ENCODE results near the gene TXNRD2.

The TXNRD2 gene

GRCh38 chr22:19919701-19920363 is 21.8 kb downstream of the TXNRD2 start:
- no peak overlapping the region for H3K27ac ChIP-seq (ENCODE audit: low read length)
- no peak for TF ChIP-seq EZH2phosphoT487 (IDR thresholded peaks at IDR 0.05; ENCODE audit: low read depth)
- TF ChIP-seq, protein P1, sequence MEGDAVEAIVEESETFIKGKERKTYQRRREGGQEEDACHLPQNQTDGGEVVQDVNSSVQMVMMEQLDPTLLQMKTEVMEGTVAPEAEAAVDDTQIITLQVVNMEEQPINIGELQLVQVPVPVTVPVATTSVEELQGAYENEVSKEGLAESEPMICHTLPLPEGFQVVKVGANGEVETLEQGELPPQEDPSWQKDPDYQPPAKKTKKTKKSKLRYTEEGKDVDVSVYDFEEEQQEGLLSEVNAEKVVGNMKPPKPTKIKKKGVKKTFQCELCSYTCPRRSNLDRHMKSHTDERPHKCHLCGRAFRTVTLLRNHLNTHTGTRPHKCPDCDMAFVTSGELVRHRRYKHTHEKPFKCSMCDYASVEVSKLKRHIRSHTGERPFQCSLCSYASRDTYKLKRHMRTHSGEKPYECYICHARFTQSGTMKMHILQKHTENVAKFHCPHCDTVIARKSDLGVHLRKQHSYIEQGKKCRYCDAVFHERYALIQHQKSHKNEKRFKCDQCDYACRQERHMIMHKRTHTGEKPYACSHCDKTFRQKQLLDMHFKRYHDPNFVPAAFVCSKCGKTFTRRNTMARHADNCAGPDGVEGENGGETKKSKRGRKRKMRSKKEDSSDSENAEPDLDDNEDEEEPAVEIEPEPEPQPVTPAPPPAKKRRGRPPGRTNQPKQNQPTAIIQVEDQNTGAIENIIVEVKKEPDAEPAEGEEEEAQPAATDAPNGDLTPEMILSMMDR (IDR thresholded peaks at IDR 0.05; ENCODE audit: low read depth, low read length): no peak
- no peak overlapping the region for H3K9ac ChIP-seq (ENCODE audit: low read length)
- H3K4me2 ChIP-seq (ENCODE audit: low read length): no peak overlapping the region
- no peaks in the 10 kb centered on the region for H3K27me3 ChIP-seq (ENCODE audit: low read depth, low read length)
- H3K4me3 ChIP-seq (ENCODE audit: low read length): no peak overlapping the region
- H2AFZ ChIP-seq (ENCODE audit: low read depth, low read length): no peak overlapping the region
- H3K9me3 ChIP-seq (ENCODE audit: insufficient read depth, low read length): no peaks in the 10 kb centered on the region
- H4K20me1 ChIP-seq (ENCODE audit: insufficient read depth, low read length): no peaks in the 10 kb centered on the region; the same call in 1 of the 2 replicates
- no peaks in the 10 kb centered on the region for H3K4me1 ChIP-seq (ENCODE audit: low read length)
- peaks cover 13% of the 10 kb centered on the region for H3K36me3 ChIP-seq (replicated peaks; ENCODE audit: low read depth, low read length)
- no peaks in the 10 kb centered on the region for H3K79me2 ChIP-seq (ENCODE audit: low read length)

GRCh38 chr22:19918332-19919106 is 23.1 kb downstream of the TXNRD2 start:
- Histone ChIP-seq H3K4me3 (ENCODE audit: low read length) (no peak overlapping the region), H4K20me1 (ENCODE audit: insufficient read depth, low read length) (no peaks in the 10 kb centered on the region; the same call in 1 of the 2 replicates), H3K27ac (ENCODE audit: low read length) (no peak overlapping the region), H3K9me3 (ENCODE audit: insufficient read depth, low read length) (no peaks in the 10 kb centered on the region), H2AFZ (ENCODE audit: low read depth, low read length) (no peak overlapping the region), H3K9ac (ENCODE audit: low read length) (no peak overlapping the region), H3K36me3 (replicated peaks; ENCODE audit: low read depth, low read length) (peaks cover 25% of the 10 kb centered on the region), H3K4me2 (ENCODE audit: low read length) (no peak overlapping the region), H3K79me2 (ENCODE audit: low read length) (no peaks in the 10 kb centered on the region), H3K27me3 (ENCODE audit: low read depth, low read length) (no peaks in the 10 kb centered on the region), H3K4me1 (ENCODE audit: low read length) (no peaks in the 10 kb centered on the region)
- no peak for TF ChIP-seq EZH2phosphoT487 (IDR thresholded peaks at IDR 0.05; ENCODE audit: low read depth)
- TF ChIP-seq, protein P1 (IDR thresholded peaks at IDR 0.05; ENCODE audit: low read depth, low read length): no peak

GRCh38 chr22:19917389-19918138 is 24.1 kb downstream of the TXNRD2 start:
- Histone ChIP-seq H4K20me1 (ENCODE audit: insufficient read depth, low read length) (no peaks in the 10 kb centered on the region; the same call in 1 of the 2 replicates), H3K4me3 (ENCODE audit: low read length) (no peak overlapping the region), H3K9me3 (ENCODE audit: insufficient read depth, low read length) (no peaks in the 10 kb centered on the region), H3K4me2 (ENCODE audit: low read length) (no peak overlapping the region), H3K36me3 (replicated peaks; ENCODE audit: low read depth, low read length) (peaks cover 28% of the 10 kb centered on the region), H3K79me2 (ENCODE audit: low read length) (no peaks in the 10 kb centered on the region), H3K4me1 (ENCODE audit: low read length) (no peaks in the 10 kb centered on the region), H3K27ac (ENCODE audit: low read length) (no peak overlapping the region), H3K27me3 (ENCODE audit: low read depth, low read length) (no peaks in the 10 kb centered on the region), H3K9ac (ENCODE audit: low read length) (no peak overlapping the region), H2AFZ (ENCODE audit: low read depth, low read length) (no peak overlapping the region)
- TF ChIP-seq, protein P1 (IDR thresholded peaks at IDR 0.05; ENCODE audit: low read depth, low read length): no peak
- TF ChIP-seq EZH2phosphoT487 (IDR thresholded peaks at IDR 0.05; ENCODE audit: low read depth): no peak

- no peaks in the 10 kb centered on the region for H3K27me3 ChIP-seq (ENCODE audit: low read depth, low read length)
- no peak overlapping the region for H3K4me3 ChIP-seq (ENCODE audit: low read length)
- H2AFZ ChIP-seq (ENCODE audit: low read depth, low read length): no peak overlapping the region
- no peak overlapping the region for H3K9ac ChIP-seq (ENCODE audit: low read length)
- H3K79me2 ChIP-seq (ENCODE audit: low read length): no peaks in the 10 kb centered on the region
- peaks cover 28% of the 10 kb centered on the region for H3K36me3 ChIP-seq (replicated peaks; ENCODE audit: low read depth, low read length)
- no peak overlapping the region for H3K4me2 ChIP-seq (ENCODE audit: low read length)
- no peaks in the 10 kb centered on the region; the same call in 1 of the 2 replicates for H4K20me1 ChIP-seq (ENCODE audit: insufficient read depth, low read length)
- H3K9me3 ChIP-seq (ENCODE audit: insufficient read depth, low read length): no peaks in the 10 kb centered on the region
- no peak overlapping the region for H3K27ac ChIP-seq (ENCODE audit: low read length)
- TF ChIP-seq, protein P1 (IDR thresholded peaks at IDR 0.05; ENCODE audit: low read depth, low read length): no peak
- TF ChIP-seq EZH2phosphoT487 (IDR thresholded peaks at IDR 0.05; ENCODE audit: low read depth): no peak
- H3K4me1 ChIP-seq (ENCODE audit: low read length): no peaks in the 10 kb centered on the region
Observed at GRCh38 chr22:19916941-19917340, 24.7 kb downstream of the TXNRD2 start.
